ENCODE results near the gene MTA2.
A peak's percentile ranks its signal among the peaks of the same experiment; 100 is the strongest.
"Not testable (repeated sequence)": the region's sequence is repeated elsewhere in the genome, so short reads cannot be mapped to it uniquely, and the experiment has no call there.

MTA2 gene

GRCh38 chr11:62560566-62561103 lies 41.0 kb downstream of the MTA2 start:
- peak; percentile 91 to 96 for DNase-seq
- intact Hi-C loops (cut with DNase I; ENCODE audit: low total_unique reads): loop anchor here (5.0 kb wide), 1 partner anchor 138 kb away; no protein-coding TSS in a partner anchor
- Histone ChIP-seq H3K9me3 (no peaks in the 10 kb centered on the region), H3K36me3 (peaks cover 23 to 69% (median 27%) of the 10 kb centered on the region in 3 donors), H3K4me3 (no peak overlapping the region), H3K27ac (peak overlapping the region; percentile 75 to 78), H3K4me1 (peaks cover 4 to 46% (median 31%) of the 10 kb centered on the region in 4 donors), H3K27me3 (no peaks in the 10 kb centered on the region)
- TF ChIP-seq CTCF (IDR thresholded peaks at IDR 0.05): peak; percentile 86 to 88

GRCh38 chr11:62559626-62560025 lies 42.0 kb downstream of the MTA2 start:
- Histone ChIP-seq H3K36me3 (peaks cover 15 to 59% (median 20%) of the 10 kb centered on the region in 3 donors), H3K4me1 (peaks cover 4 to 56% (median 41%) of the 10 kb centered on the region in 4 donors), H3K27ac (peak overlapping the region; percentile 75 to 78)
- intact Hi-C loops (cut with DNase I; ENCODE audit: low total_unique reads): loop anchor here (5.0 kb wide), 1 partner anchor 137 kb away; no protein-coding TSS in a partner anchor
- H3K4me3 ChIP-seq, H3K9me3 ChIP-seq, DNase-seq, H3K27me3 ChIP-seq: not testable (repeated sequence)

GRCh38 chr11:62559204-62559603 lies 42.5 kb downstream of the MTA2 start:
- H3K9me3 ChIP-seq: no peaks in the 10 kb centered on the region
- H3K27ac ChIP-seq: peak overlapping the region; percentile 75 to 78
- no peak for DNase-seq
- no peak for TF ChIP-seq CTCF (IDR thresholded peaks at IDR 0.05)
- H3K36me3 ChIP-seq: peaks cover 15 to 56% (median 20%) of the 10 kb centered on the region in 3 donors
- no peaks in the 10 kb centered on the region for H3K27me3 ChIP-seq
- no peak overlapping the region for H3K4me3 ChIP-seq
- H3K4me1 ChIP-seq: peaks cover 4 to 60% (median 44%) of the 10 kb centered on the region in 4 donors
- intact Hi-C loops (cut with DNase I; ENCODE audit: low total_unique reads): no loop called here

- H3K27me3 ChIP-seq: no peaks in the 10 kb centered on the region
- H3K36me3 ChIP-seq: peaks cover 15 to 51% (median 16%) of the 10 kb centered on the region in 3 donors
- H3K4me3 ChIP-seq: no peak overlapping the region
- intact Hi-C loops (cut with DNase I; ENCODE audit: low total_unique reads): no loop called here
- H3K27ac ChIP-seq: peak overlapping the region in 1 of 2 donors; percentile 98
- no peak for DNase-seq
- TF ChIP-seq CTCF (IDR thresholded peaks at IDR 0.05): no peak
- H3K9me3 ChIP-seq: no peaks in the 10 kb centered on the region
- H3K4me1 ChIP-seq: peaks cover 4 to 65% (median 50%) of the 10 kb centered on the region in 4 donors
Measured at GRCh38 chr11:62558669-62559068, 43.0 kb downstream of the MTA2 start.

GRCh38 chr11:62556875-62557631 lies 44.6 kb downstream of the MTA2 start:
- Histone ChIP-seq H3K4me3 (peak overlapping the region in 1 of 2 donors; percentile 15), H3K9me3 (no peaks in the 10 kb centered on the region), H3K4me1 (peaks cover 4 to 73% (median 63%) of the 10 kb centered on the region in 4 donors), H3K27ac (peak overlapping the region; percentile 90 to 98), H3K27me3 (no peaks in the 10 kb centered on the region), H3K36me3 (peaks cover 13 to 35% (median 15%) of the 10 kb centered on the region in 3 donors)
- no peak for DNase-seq
- intact Hi-C loops (cut with DNase I; ENCODE audit: low total_unique reads): no loop called here
- TF ChIP-seq CTCF (IDR thresholded peaks at IDR 0.05): no peak
